ENCODE results near the gene TRAF1. TPM values are rescaled to one million over a fixed set of nuclear protein-coding genes. Genes with fewer than 3 reads are reported as not detected.

TRAF1 gene
- total and polyA plus RNA-seq, 12 donors: 1.1 to 6.7 (median 2.0) TPM

GRCh38 chr9:120927269-120928014, 846 bp upstream of the TRAF1 start:
- Histone ChIP-seq H3K9me3 (no peaks in the 10 kb centered on the region), H3K27me3 (no peaks in the 10 kb centered on the region), H3K4me1 (peaks cover 5 to 74% (median 32%) of the 10 kb centered on the region in 9 donors), H3K27ac (peak overlapping the region in 7 of 10 donors; percentile 90 to 95 (median 92)), H3K36me3 (peaks cover 0 to 4% (median 0%) of the 10 kb centered on the region in 9 donors), H3K4me3 (peak overlapping the region in 3 of 10 donors; percentile 73 to 76 (median 74))
- WGBS, 2 donors: 78 to 81% methylated on average over 8 of the region's 8 CpGs
- DNase-seq: no peak
- no peak for ATAC-seq
- TF ChIP-seq, protein P1, sequence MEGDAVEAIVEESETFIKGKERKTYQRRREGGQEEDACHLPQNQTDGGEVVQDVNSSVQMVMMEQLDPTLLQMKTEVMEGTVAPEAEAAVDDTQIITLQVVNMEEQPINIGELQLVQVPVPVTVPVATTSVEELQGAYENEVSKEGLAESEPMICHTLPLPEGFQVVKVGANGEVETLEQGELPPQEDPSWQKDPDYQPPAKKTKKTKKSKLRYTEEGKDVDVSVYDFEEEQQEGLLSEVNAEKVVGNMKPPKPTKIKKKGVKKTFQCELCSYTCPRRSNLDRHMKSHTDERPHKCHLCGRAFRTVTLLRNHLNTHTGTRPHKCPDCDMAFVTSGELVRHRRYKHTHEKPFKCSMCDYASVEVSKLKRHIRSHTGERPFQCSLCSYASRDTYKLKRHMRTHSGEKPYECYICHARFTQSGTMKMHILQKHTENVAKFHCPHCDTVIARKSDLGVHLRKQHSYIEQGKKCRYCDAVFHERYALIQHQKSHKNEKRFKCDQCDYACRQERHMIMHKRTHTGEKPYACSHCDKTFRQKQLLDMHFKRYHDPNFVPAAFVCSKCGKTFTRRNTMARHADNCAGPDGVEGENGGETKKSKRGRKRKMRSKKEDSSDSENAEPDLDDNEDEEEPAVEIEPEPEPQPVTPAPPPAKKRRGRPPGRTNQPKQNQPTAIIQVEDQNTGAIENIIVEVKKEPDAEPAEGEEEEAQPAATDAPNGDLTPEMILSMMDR (IDR thresholded peaks at IDR 0.05): no peak
- intact Hi-C loops (cut with DNase I): loop anchor here in 2 of 10 donors (2.0 to 5.0 kb wide), 2 partner anchors 50 to 51 kb away; partner anchors contain the start of gene PHF19 (in 2 of the 2)

DNA sequence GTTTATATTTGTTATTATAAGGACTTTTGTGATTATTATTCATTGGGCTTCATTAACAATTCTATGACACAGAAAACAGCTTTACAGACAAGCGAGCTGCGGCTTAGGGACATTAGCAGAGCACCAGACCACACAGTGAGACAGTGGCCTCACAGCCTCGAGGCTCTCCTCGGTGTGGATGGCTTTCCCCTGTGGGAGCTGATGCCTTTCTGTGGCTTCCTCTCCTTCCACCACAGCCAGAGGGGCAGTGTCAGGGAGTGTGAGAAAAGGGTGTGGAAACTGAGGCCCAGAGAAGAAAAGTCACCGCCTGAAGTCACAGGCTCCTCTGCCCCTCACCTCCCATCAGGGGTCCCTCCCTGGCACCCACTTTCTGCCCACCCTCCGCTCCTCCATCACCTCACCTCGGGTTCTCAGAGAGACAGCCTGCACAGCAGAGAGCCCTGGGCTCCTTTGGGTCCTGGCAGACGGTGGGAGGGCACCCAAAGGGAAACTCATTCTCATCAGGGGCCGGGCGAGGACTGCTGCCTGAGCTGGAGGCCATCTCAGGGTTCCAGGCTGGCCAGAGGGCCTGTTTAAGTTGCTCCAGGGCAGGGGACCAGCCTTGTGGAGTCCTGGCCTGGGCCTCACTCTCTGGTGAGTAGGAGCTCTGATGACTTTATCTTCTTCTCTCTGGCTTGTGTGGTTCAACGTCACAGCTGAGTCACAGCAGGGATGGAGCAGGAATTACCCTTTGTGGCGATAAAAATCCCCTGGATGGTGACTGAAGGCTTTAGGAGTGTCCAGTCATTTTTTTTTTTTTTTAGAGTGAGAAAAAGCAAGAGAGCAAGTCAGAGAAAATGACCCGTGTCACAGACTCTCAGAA, 830 bp downstream of the TRAF1 start:
- peaks cover 0 to 11% (median 0%) of the 10 kb centered on the region in 9 donors for H3K36me3 ChIP-seq
- ATAC-seq: peak in 3 of 8 donors; percentile 11 to 36 (median 11)
- intact Hi-C loops (cut with DNase I): loop anchor here in 1 of 10 donors (5.0 kb wide), 1 partner anchor 48 kb away; the partner anchor contains the start of gene PHF19
- peak overlapping the region in 8 of 10 donors; percentile 0 to 95 (median 38) for H3K27ac ChIP-seq
- no peaks in the 10 kb centered on the region for H3K27me3 ChIP-seq
- 68 to 73% methylated on average over 13 of the region's 13 CpGs for WGBS, 2 donors
- TF ChIP-seq, protein P1 (IDR thresholded peaks at IDR 0.05): no peak
- H3K4me3 ChIP-seq: peak overlapping the region in 2 of 10 donors; percentile 5 to 51
- H3K4me1 ChIP-seq: peaks cover 0 to 72% (median 20%) of the 10 kb centered on the region in 9 donors
- H3K9me3 ChIP-seq: no peaks in the 10 kb centered on the region
- DNase-seq: no peak

GRCh38 chr9:120924698-120925534, 1.7 kb downstream of the TRAF1 start:
- Histone ChIP-seq H3K9me3 (no peaks in the 10 kb centered on the region), H3K27ac (peak overlapping the region in 2 of 10 donors; percentile 13 to 95), H3K27me3 (no peaks in the 10 kb centered on the region), H3K4me1 (peaks cover 3 to 72% (median 26%) of the 10 kb centered on the region in 9 donors), H3K36me3 (peaks cover 0 to 11% (median 0%) of the 10 kb centered on the region in 9 donors), H3K4me3 (peak overlapping the region in 1 of 10 donors; percentile 51)
- ATAC-seq (no peak), DNase-seq (no peak)
- TF ChIP-seq, protein P1 (IDR thresholded peaks at IDR 0.05): no peak
- intact Hi-C loops (cut with DNase I): loop anchor here in 1 of 10 donors (5.0 kb wide), 1 partner anchor 48 kb away; the partner anchor contains the start of gene PHF19
- WGBS, 2 donors: 91 to 92% methylated on average over 11 of the region's 11 CpGs
